A549 (cell line): ENCODE measurements around the gene ARL8B. TPM values are rescaled to one million over a fixed set of nuclear protein-coding genes. Genes with fewer than 3 reads are reported as not detected.
A peak's percentile ranks its signal among the peaks of the same experiment; 100 is the strongest.

Experiments
- ATAC-seq, 2 experiments: fragments of 200-7000 bp in 1 of 2; fragments of >200 bp in 1 of 2; cut with Nextera tagmentation in 1 of 2; cut with Tn5 transposase in 1 of 2; 3 replicates each; pipeline versions ENCODE4 v1.8.0 to v1.9.1; 2018 to 2020; ENCODE audit warnings: mild to moderate bottlenecking in 1 of 2, moderate library complexity in 1 of 2
- CTCF ChIA-PET: fragments of 300-600 bp; sonication (Branson Sonifier 250); formaldehyde crosslinking; extraction: SDS; loops from one replicate; lab custom pipeline; 2021; ENCODE audit warnings: antibody characterized with exemption, inconsistent platforms; lab: Yijun Ruan, JAX
- POLR2A ChIA-PET: fragments of 350-600 bp; formaldehyde crosslinking; extraction: SDS; loops from one replicate; lab custom pipeline; 2021; ENCODE audit warnings: antibody characterized with exemption, inconsistent platforms; lab: Yijun Ruan, JAX
- DNase-seq, 2 experiments: peaks; one replicate each; pipeline versions ENCODE4 v3.0.0 to v3.0.0-alpha.2; 2011 to 2016; ENCODE audit warnings: low read depth in 1 of 2, low spot score in 1 of 2
- FAIRE-seq: peaks from 2 replicates; lab custom pipeline; 2011; peaks lifted over from hg19 to GRCh38; lab: Jason Lieb, UNC
- H3K27ac ChIP-seq, 2 experiments: fragments of >200 bp; sonication (Bioruptor Twin); formaldehyde crosslinking; 3 replicates each; pipeline ENCODE4 v1.5.1; 2016 to 2017
- H3K4me1 ChIP-seq: fragments of >200 bp; sonication (Bioruptor Twin); formaldehyde crosslinking; 3 replicates; pipeline ENCODE4 v1.6.1; 2016
- H3K4me2 ChIP-seq: fragments of >200 bp; sonication (Bioruptor Twin); formaldehyde crosslinking; 3 replicates; pipeline ENCODE4 v1.6.1; 2016
- H3K4me3 ChIP-seq: fragments of >200 bp; sonication (Bioruptor Twin); formaldehyde crosslinking; 3 replicates; pipeline ENCODE4 v1.5.1; 2016
- H3K9me3 ChIP-seq: fragments of >200 bp; sonication (Bioruptor Twin); formaldehyde crosslinking; 3 replicates; pipeline ENCODE4 v1.6.1; 2016
- BHLHE40 ChIP-seq: IDR thresholded peaks from 2 replicates; pipeline ENCODE4 v1.6.1; 2012; ENCODE audit warnings: low read depth, low read length, inconsistent platforms
- CBX2 ChIP-seq: fragments of 200-600 bp; sonication (generic); IDR thresholded peaks from 2 replicates; pipeline ENCODE4 v1.6.1; 2016; ENCODE audit warnings: low read depth, mild to moderate bottlenecking, borderline replicate concordance
- CEBPB ChIP-seq, 2 experiments: fragments of >200 bp in 1 of 2; sonication (Bioruptor Twin) in 1 of 2; formaldehyde crosslinking in 1 of 2; IDR thresholded peaks; 2 replicates each; pipeline ENCODE4 v1.6.1; 2012 to 2016
- CHD4 ChIP-seq: fragments of 200-600 bp; sonication (generic); IDR thresholded peaks from 2 replicates; pipeline ENCODE4 v1.6.1; 2016; ENCODE audit warnings: antibody characterized with exemption, mild to moderate bottlenecking, borderline replicate concordance
- ESRRA ChIP-seq: fragments of 150-350 bp; IDR thresholded peaks from 2 replicates; pipeline ENCODE4 v1.6.1; 2014; ENCODE audit warnings: mild to moderate bottlenecking, low read length, borderline replicate concordance
- FOSL2 ChIP-seq, 2 experiments: fragments of 450-650 bp in 1 of 2; fragments of >200 bp in 1 of 2; sonication (Bioruptor Twin) in 1 of 2; formaldehyde crosslinking; IDR thresholded peaks; 2 replicates each; pipeline versions ENCODE4 v1.5.0 to v1.6.1; 2016 to 2020; ENCODE audit warnings: mild to moderate bottlenecking in 1 of 2, moderate library complexity in 1 of 2
- GATA3 ChIP-seq: IDR thresholded peaks from 2 replicates; pipeline ENCODE4 v1.6.1; 2012; ENCODE audit warnings: borderline replicate concordance
- HDAC2 ChIP-seq: fragments of 200-600 bp; sonication (generic); IDR thresholded peaks from 2 replicates; pipeline ENCODE4 v1.6.1; 2016
- HEYL ChIP-seq: fragments of 250-450 bp; sonication (Bioruptor Pico); IDR thresholded peaks from 2 replicates; pipeline ENCODE4 v1.8.0; 2021; ENCODE audit warnings: mild to moderate bottlenecking, moderate library complexity
- HOXA7 ChIP-seq: fragments of 250-450 bp; sonication (Bioruptor Pico); IDR thresholded peaks from 2 replicates; pipeline ENCODE4 v1.5.0; 2020; ENCODE audit warnings: mild to moderate bottlenecking, moderate library complexity
- HOXB13 ChIP-seq: fragments of 250-450 bp; sonication (Bioruptor Pico); IDR thresholded peaks from 2 replicates; pipeline ENCODE4 v1.5.0; 2020; ENCODE audit warnings: low read depth, mild to moderate bottlenecking, moderate library complexity
- JUNB ChIP-seq: fragments of >200 bp; sonication (Bioruptor Twin); formaldehyde crosslinking; IDR thresholded peaks from 2 replicates; pipeline ENCODE4 v1.6.1; 2016
- MAFK ChIP-seq: fragments of 450-650 bp; IDR thresholded peaks from 2 replicates; pipeline ENCODE4 v1.6.1; 2014; ENCODE audit not compliant: partially characterized antibody
- MAZ ChIP-seq: fragments of 150-350 bp; IDR thresholded peaks from 2 replicates; pipeline ENCODE4 v1.6.1; 2014; ENCODE audit warnings: antibody characterized with exemption, low read depth, low read length, borderline replicate concordance
- POLR2A ChIP-seq: IDR thresholded peaks from 2 replicates; pipeline ENCODE4 v1.6.1; 2012; ENCODE audit warnings: mild to moderate bottlenecking, low read length
- RARB ChIP-seq: fragments of 250-450 bp; sonication (Bioruptor Pico); IDR thresholded peaks from 2 replicates; pipeline ENCODE4 v1.8.0; 2021; ENCODE audit warnings: mild to moderate bottlenecking, moderate library complexity
- SMC3 ChIP-seq: fragments of >200 bp; sonication (Bioruptor Twin); formaldehyde crosslinking; IDR thresholded peaks from 3 replicates; pipeline ENCODE4 v1.6.1; 2018; ENCODE audit warnings: inconsistent platforms
- SREBF2 ChIP-seq: fragments of 450-650 bp; IDR thresholded peaks from 2 replicates; pipeline ENCODE4 v1.6.1; 2014; ENCODE audit warnings: mild to moderate bottlenecking, moderate library complexity
- TFCP2L1 ChIP-seq: fragments of 250-450 bp; sonication (Bioruptor Pico); IDR thresholded peaks from 2 replicates; pipeline ENCODE4 v1.5.0; 2021; ENCODE audit warnings: mild to moderate bottlenecking
- TP53 ChIP-seq: fragments of 250-450 bp; sonication (Bioruptor Pico); IDR thresholded peaks from 2 replicates; pipeline ENCODE4 v1.5.0; 2021; ENCODE audit warnings: mild to moderate bottlenecking, moderate library complexity
- ZNF302 ChIP-seq: fragments of 250-450 bp; sonication (Bioruptor Pico); IDR thresholded peaks from 2 replicates; pipeline ENCODE4 v1.9.0; 2021; ENCODE audit warnings: inconsistent platforms, mild to moderate bottlenecking, moderate library complexity
- ZSCAN20 ChIP-seq: fragments of 250-450 bp; sonication (Bioruptor Pico); IDR thresholded peaks from 2 replicates; pipeline ENCODE4 v1.8.0; 2022; ENCODE audit warnings: mild to moderate bottlenecking, moderate library complexity
- WGBS: methylation state at CpG from one replicate; pipeline ENCODE4 v1.1.6; 2017; ENCODE audit errors: missing lambda C conversion rate; 5-methylcytosine and 5-hydroxymethylcytosine counted together
- polyA plus RNA-seq, 4 experiments: library from polyadenylated mRNA; depleted of rRNA in 3 of 4; stranded (reverse); fragments of >200 nt; fragmentation: RNase III in 1 of 4; extraction: RNeasy Plus Mini Kit Qiagen cat#74134 plus additional on column Dnase treatment in 1 of 4; gene quantifications; 2 replicates in 3 of 4; 3 replicates in 1 of 4; pipeline ENCODE4 v1.2.3, GENCODE V29; 2011 to 2017
- TF ChIP-seq, protein P1 (sequence below): fragments of 450-650 bp; IDR thresholded peaks from 2 replicates; pipeline ENCODE4 v1.6.1; 2014; ENCODE audit warnings: antibody characterized with exemption
- TF ChIP-seq, protein P2 (sequence below): IDR thresholded peaks from 2 replicates; pipeline ENCODE4 v1.6.1; 2012; ENCODE audit warnings: low read depth, borderline replicate concordance
- TF ChIP-seq, protein P3 (sequence below): IDR thresholded peaks from 2 replicates; pipeline ENCODE4 v1.6.1; 2012
- TF ChIP-seq, protein P4 (sequence below): fragments of 200-600 bp; sonication (generic); IDR thresholded peaks from 2 replicates; pipeline ENCODE4 v1.6.1; 2016; ENCODE audit warnings: antibody characterized with exemption, mild to moderate bottlenecking, moderate library complexity
- TF ChIP-seq, protein P5 (sequence below): fragments of >200 bp; sonication (Bioruptor Twin); formaldehyde crosslinking; IDR thresholded peaks from 2 replicates; pipeline ENCODE4 v1.6.1; 2016

The ARL8B gene
- polyA plus RNA-seq, 2 of the 4 experiments (the other 2 are of a cell fraction), result 51.2 to 51.7 TPM

DNA sequence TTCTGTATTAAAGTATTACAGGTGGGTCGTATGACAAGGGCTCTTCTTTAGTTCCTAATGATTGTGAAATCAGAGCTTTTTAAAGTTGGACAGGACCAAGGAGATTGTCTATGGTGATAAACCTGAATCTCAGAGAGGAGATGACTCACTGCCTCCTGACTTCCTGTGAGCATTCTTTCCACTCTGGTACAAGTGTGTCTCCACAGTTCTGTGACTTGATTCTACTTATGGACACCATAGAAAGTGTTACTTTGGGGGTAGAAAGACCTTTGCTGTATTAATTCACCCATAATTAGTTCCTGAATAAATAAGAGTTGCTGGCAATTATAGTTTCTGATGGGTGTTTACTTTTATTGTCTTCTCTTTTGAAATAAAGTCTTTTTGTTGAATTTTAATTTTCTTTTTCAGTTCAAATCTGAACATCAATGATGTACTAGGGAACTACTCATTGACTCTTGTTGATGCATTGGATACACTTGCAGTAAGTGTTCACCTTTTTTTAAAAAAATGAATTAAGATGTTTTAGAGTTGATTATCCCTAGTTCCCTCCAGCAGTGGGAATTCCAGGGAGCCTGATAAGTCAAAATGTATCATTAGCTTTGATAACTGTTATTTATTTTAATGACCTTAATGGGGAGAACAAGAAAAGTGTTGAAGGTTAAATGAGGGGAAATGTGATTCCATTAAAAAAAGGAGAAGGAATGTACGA lies 72.9 kb downstream of the ARL8B start (continued):
- TF ChIP-seq, protein P1, sequence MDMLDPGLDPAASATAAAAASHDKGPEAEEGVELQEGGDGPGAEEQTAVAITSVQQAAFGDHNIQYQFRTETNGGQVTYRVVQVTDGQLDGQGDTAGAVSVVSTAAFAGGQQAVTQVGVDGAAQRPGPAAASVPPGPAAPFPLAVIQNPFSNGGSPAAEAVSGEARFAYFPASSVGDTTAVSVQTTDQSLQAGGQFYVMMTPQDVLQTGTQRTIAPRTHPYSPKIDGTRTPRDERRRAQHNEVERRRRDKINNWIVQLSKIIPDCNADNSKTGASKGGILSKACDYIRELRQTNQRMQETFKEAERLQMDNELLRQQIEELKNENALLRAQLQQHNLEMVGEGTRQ, result no peak
- TF ChIP-seq TFCP2L1 (CRISPR knock-in tag), result no peak
- TF ChIP-seq HOXB13 (CRISPR knock-in tag), result no peak
- TF ChIP-seq MAZ, result no peak
- TF ChIP-seq, protein P2, sequence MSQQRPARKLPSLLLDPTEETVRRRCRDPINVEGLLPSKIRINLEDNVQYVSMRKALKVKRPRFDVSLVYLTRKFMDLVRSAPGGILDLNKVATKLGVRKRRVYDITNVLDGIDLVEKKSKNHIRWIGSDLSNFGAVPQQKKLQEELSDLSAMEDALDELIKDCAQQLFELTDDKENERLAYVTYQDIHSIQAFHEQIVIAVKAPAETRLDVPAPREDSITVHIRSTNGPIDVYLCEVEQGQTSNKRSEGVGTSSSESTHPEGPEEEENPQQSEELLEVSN, result no peak
- no peak for TF ChIP-seq ZSCAN20 (CRISPR knock-in tag)
- TF ChIP-seq JUNB, result peak; percentile 71
- TF ChIP-seq, protein P3, sequence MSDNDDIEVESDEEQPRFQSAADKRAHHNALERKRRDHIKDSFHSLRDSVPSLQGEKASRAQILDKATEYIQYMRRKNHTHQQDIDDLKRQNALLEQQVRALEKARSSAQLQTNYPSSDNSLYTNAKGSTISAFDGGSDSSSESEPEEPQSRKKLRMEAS, result no peak
- TF ChIP-seq HOXA7 (CRISPR knock-in tag), result no peak
- no peak for TF ChIP-seq POLR2A
- no peak for TF ChIP-seq RARB (CRISPR knock-in tag)
- TF ChIP-seq CEBPB (IDR thresholded peaks at IDR 0.05), result peak; percentile 79 to 88
- peak; percentile 52; the same call in 1 of the 2 replicates for TF ChIP-seq GATA3
- TF ChIP-seq FOSL2 (IDR thresholded peaks at IDR 0.05), result peak; percentile 76
- TF ChIP-seq FOSL2 (CRISPR knock-in tag; IDR thresholded peaks at IDR 0.05), result peak; percentile 84
- TF ChIP-seq, protein P4, sequence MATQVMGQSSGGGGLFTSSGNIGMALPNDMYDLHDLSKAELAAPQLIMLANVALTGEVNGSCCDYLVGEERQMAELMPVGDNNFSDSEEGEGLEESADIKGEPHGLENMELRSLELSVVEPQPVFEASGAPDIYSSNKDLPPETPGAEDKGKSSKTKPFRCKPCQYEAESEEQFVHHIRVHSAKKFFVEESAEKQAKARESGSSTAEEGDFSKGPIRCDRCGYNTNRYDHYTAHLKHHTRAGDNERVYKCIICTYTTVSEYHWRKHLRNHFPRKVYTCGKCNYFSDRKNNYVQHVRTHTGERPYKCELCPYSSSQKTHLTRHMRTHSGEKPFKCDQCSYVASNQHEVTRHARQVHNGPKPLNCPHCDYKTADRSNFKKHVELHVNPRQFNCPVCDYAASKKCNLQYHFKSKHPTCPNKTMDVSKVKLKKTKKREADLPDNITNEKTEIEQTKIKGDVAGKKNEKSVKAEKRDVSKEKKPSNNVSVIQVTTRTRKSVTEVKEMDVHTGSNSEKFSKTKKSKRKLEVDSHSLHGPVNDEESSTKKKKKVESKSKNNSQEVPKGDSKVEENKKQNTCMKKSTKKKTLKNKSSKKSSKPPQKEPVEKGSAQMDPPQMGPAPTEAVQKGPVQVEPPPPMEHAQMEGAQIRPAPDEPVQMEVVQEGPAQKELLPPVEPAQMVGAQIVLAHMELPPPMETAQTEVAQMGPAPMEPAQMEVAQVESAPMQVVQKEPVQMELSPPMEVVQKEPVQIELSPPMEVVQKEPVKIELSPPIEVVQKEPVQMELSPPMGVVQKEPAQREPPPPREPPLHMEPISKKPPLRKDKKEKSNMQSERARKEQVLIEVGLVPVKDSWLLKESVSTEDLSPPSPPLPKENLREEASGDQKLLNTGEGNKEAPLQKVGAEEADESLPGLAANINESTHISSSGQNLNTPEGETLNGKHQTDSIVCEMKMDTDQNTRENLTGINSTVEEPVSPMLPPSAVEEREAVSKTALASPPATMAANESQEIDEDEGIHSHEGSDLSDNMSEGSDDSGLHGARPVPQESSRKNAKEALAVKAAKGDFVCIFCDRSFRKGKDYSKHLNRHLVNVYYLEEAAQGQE, result no peak
- TF ChIP-seq ESRRA, result no peak

DNA sequence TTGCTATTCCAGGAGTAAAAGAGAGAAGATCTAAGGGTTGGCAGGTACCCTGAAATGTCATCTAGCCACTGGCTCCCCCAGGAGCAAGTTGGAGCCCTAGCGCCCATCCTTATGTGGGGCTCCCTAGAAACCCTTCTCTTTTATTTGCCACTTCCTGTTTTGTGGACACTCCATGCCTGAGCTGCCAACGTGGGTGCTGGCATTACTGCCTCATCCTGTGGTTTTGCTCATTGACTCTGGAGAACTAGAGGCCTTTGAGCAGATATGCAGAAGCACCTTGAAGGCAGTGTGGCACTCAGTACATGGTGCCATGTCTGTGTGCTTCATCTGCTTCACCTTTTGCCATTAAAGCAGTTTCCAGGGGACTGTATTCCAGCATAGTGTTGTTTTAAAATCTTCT lies 73.5 kb downstream of the ARL8B start:
- DNase-seq, result no peak
- POLR2A ChIA-PET, result no interaction called here
- CTCF ChIA-PET, result no interaction called here
- FAIRE-seq, result no peak
- TF ChIP-seq HDAC2 (no peak), ZSCAN20 (CRISPR knock-in tag) (no peak), SMC3 (no peak), CEBPB (IDR thresholded peaks at IDR 0.05) (no peak), TFCP2L1 (CRISPR knock-in tag) (no peak), SREBF2 (no peak), HEYL (CRISPR knock-in tag) (no peak), POLR2A (no peak), BHLHE40 (no peak), CHD4 (no peak), ZNF302 (no peak), TP53 (CRISPR knock-in tag) (no peak), MAFK (no peak), CBX2 (no peak)
- TF ChIP-seq, protein P5, sequence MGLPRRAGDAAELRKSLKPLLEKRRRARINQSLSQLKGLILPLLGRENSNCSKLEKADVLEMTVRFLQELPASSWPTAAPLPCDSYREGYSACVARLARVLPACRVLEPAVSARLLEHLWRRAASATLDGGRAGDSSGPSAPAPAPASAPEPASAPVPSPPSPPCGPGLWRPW, result no peak
- TF ChIP-seq, protein P3, result no peak
- no peaks in the 10 kb centered on the region for H3K9me3 ChIP-seq
- no peak overlapping the region for H3K4me3 ChIP-seq
- peak overlapping the region; percentile 72 to 86 for H3K27ac ChIP-seq
- peaks cover 52% of the 10 kb centered on the region for H3K4me1 ChIP-seq
- WGBS, result 76% methylated on average over 2 of the region's 2 CpGs
- H3K4me2 ChIP-seq, result peak overlapping the region; percentile 40; the same call in 1 of the 3 replicates
- ATAC-seq, result peak in 1 of 2 experiments; percentile 24; a peak in 2 of 6 replicates
